ENCODE measurements around the gene ABHD5.

The ABHD5 gene

GRCh38 chr3:43706342-43706741, 15.6 kb downstream of the ABHD5 start:
- no peak for TF ChIP-seq CTCF (IDR thresholded peaks at IDR 0.05; ENCODE audit: low read depth, low read length)
- H3K4me3 ChIP-seq (ENCODE audit: low read depth, low read length) = no peak overlapping the region

- no peak overlapping the region for H3K4me3 ChIP-seq (ENCODE audit: low read depth, low read length)
- no peak for TF ChIP-seq CTCF (IDR thresholded peaks at IDR 0.05; ENCODE audit: low read depth, low read length)
Measured at GRCh38 chr3:43707266-43707665, 16.5 kb downstream of the ABHD5 start.

- H3K4me3 ChIP-seq (ENCODE audit: low read depth, low read length) = no peak overlapping the region
Measured at GRCh38 chr3:43707998-43708397, 17.3 kb downstream of the ABHD5 start.

GRCh38 chr3:43709022-43709421, 18.3 kb downstream of the ABHD5 start:
- no peak overlapping the region for H3K4me3 ChIP-seq (ENCODE audit: low read depth, low read length)
- TF ChIP-seq CTCF (IDR thresholded peaks at IDR 0.05; ENCODE audit: low read depth, low read length) = no peak

More at GRCh38 chr3:43707998-43708397, 17.3 kb downstream of the ABHD5 start:
- no peak for TF ChIP-seq CTCF (IDR thresholded peaks at IDR 0.05; ENCODE audit: low read depth, low read length)

- TF ChIP-seq CTCF (IDR thresholded peaks at IDR 0.05; ENCODE audit: low read depth, low read length) = no peak
- H3K4me3 ChIP-seq (ENCODE audit: low read depth, low read length) = no peak overlapping the region
Measured at GRCh38 chr3:43710607-43711006, 19.9 kb downstream of the ABHD5 start.

- no peak overlapping the region for H3K4me3 ChIP-seq (ENCODE audit: low read depth, low read length)
- TF ChIP-seq CTCF (IDR thresholded peaks at IDR 0.05; ENCODE audit: low read depth, low read length) = no peak
Measured at GRCh38 chr3:43718296-43718695, 27.6 kb downstream of the ABHD5 start.

GRCh38 chr3:43723121-43723734, 32.5 kb downstream of the ABHD5 start:
- no peak overlapping the region for H3K4me3 ChIP-seq (ENCODE audit: low read depth, low read length)
- TF ChIP-seq CTCF (IDR thresholded peaks at IDR 0.05; ENCODE audit: low read depth, low read length) = no peak

Data from WI38 (cell line).